Glutamatergic neuron (in vitro differentiated cells): ENCODE data around the gene ZSWIM1. TPM values are rescaled to one million over a fixed set of nuclear protein-coding genes. Genes with fewer than 3 reads are reported as not detected.
A peak's percentile ranks its signal among the peaks of the same experiment; 100 is the strongest.

ENCODE experiments used
- DNase-seq: peaks from one replicate; pipeline ENCODE4 v3.0.0; 2022
- H3K27ac Mint-ChIP-seq: one replicate; pipeline ENCODE4 v1.8.0; 2020; ENCODE audit warnings: mild to moderate bottlenecking, mixed read lengths, inconsistent platforms; ENCODE audit not compliant: unreplicated experiment
- H3K27me3 Mint-ChIP-seq: one replicate; pipeline ENCODE4 v1.8.0; 2020; ENCODE audit warnings: mild to moderate bottlenecking, moderate library complexity, mixed read lengths, inconsistent platforms; ENCODE audit not compliant: unreplicated experiment
- H3K36me3 Mint-ChIP-seq: one replicate; pipeline ENCODE4 v1.8.0; 2020; ENCODE audit warnings: mild to moderate bottlenecking, mixed read lengths, inconsistent platforms; ENCODE audit not compliant: unreplicated experiment
- H3K4me1 Mint-ChIP-seq: one replicate; pipeline ENCODE4 v1.8.0; 2020; ENCODE audit warnings: mild to moderate bottlenecking, low read depth, mixed read lengths, inconsistent platforms; ENCODE audit not compliant: unreplicated experiment
- H3K4me3 Mint-ChIP-seq: one replicate; pipeline ENCODE4 v1.8.0; 2020; ENCODE audit warnings: mild to moderate bottlenecking, mixed read lengths, inconsistent platforms; ENCODE audit not compliant: unreplicated experiment
- H3K9me3 Mint-ChIP-seq: one replicate; pipeline ENCODE4 v1.8.0; 2020; ENCODE audit warnings: mild to moderate bottlenecking, moderate library complexity, mixed read lengths, inconsistent platforms; ENCODE audit not compliant: unreplicated experiment
- total RNA-seq: library from RNA; stranded (reverse); fragmentation: NEBNext Ultra II Directional; extraction: Animal tissue kit (Norgen Biotek cat#: 25700); gene quantifications from one replicate; pipeline ENCODE4 v1.2.1, GENCODE V29; 2021; ENCODE audit not compliant: unreplicated experiment
- TF ChIP-seq, protein P1 (sequence below): fragments of 200-600 bp; sonication (generic); IDR thresholded peaks from one replicate; pipeline ENCODE4 v1.5.0; 2021; ENCODE audit not compliant: partially characterized antibody, unreplicated experiment

ZSWIM1 gene
- total RNA-seq, 1 donor from 2014 or later = 10.2 TPM

DNA sequence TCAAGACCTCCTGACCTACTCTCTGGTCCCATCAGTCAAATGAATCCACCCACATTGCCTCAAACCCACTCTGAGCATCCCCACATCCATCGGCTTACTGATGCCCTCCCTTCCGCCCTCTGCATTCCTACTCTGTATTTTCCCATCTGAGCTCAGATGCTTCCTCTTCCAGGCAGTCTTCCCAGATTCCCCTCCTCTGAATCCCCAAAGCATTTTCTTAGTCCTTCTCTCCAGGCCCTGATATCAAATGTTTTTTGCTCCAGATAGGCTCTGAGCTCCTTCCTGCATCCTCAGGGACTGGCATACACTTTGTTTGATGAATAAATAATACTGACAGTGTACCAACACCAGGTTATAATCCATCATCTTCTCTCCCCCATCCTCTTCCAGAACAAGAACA, 27.1 kb downstream of the ZSWIM1 start:
- no peaks in the 10 kb centered on the region for H3K36me3 Mint-ChIP-seq
- H3K27ac Mint-ChIP-seq = no peak overlapping the region
- TF ChIP-seq, protein P1, sequence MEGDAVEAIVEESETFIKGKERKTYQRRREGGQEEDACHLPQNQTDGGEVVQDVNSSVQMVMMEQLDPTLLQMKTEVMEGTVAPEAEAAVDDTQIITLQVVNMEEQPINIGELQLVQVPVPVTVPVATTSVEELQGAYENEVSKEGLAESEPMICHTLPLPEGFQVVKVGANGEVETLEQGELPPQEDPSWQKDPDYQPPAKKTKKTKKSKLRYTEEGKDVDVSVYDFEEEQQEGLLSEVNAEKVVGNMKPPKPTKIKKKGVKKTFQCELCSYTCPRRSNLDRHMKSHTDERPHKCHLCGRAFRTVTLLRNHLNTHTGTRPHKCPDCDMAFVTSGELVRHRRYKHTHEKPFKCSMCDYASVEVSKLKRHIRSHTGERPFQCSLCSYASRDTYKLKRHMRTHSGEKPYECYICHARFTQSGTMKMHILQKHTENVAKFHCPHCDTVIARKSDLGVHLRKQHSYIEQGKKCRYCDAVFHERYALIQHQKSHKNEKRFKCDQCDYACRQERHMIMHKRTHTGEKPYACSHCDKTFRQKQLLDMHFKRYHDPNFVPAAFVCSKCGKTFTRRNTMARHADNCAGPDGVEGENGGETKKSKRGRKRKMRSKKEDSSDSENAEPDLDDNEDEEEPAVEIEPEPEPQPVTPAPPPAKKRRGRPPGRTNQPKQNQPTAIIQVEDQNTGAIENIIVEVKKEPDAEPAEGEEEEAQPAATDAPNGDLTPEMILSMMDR = no peak
- no peak overlapping the region for H3K4me3 Mint-ChIP-seq
- H3K9me3 Mint-ChIP-seq = peaks cover 3% of the 10 kb centered on the region
- DNase-seq = no peak
- H3K4me1 Mint-ChIP-seq = peaks cover 3% of the 10 kb centered on the region
- peaks cover 4% of the 10 kb centered on the region for H3K27me3 Mint-ChIP-seq

DNA sequence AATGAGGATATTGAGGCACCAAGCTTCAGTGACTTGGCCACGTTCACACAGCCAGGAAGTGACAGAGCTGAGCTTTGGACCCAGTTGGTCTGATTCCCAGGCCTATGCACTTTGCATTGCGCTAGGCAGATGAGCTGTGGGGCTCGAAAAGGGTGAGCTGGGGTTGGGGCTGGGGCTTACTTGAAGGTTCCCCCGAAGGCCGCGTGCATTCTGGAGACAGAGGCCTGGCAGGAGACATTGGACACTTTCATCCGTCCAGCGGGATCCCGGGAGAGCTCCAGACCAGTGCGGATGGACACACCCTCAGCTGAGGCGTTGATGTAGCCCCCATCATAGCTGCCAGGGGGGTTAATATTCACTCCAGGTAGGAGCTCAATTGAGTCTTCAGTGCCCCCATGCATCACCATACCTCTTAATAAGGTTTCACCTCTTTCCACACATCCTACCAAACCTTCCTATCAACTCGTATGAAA, 28.3 kb downstream of the ZSWIM1 start:
- no peak overlapping the region for H3K4me3 Mint-ChIP-seq
- TF ChIP-seq, protein P1 = no peak
- peaks cover 4% of the 10 kb centered on the region for H3K27me3 Mint-ChIP-seq
- no peaks in the 10 kb centered on the region for H3K36me3 Mint-ChIP-seq
- no peak for DNase-seq
- H3K4me1 Mint-ChIP-seq = peaks cover 3% of the 10 kb centered on the region
- no peak overlapping the region for H3K27ac Mint-ChIP-seq
- H3K9me3 Mint-ChIP-seq = peaks cover 3% of the 10 kb centered on the region

DNA sequence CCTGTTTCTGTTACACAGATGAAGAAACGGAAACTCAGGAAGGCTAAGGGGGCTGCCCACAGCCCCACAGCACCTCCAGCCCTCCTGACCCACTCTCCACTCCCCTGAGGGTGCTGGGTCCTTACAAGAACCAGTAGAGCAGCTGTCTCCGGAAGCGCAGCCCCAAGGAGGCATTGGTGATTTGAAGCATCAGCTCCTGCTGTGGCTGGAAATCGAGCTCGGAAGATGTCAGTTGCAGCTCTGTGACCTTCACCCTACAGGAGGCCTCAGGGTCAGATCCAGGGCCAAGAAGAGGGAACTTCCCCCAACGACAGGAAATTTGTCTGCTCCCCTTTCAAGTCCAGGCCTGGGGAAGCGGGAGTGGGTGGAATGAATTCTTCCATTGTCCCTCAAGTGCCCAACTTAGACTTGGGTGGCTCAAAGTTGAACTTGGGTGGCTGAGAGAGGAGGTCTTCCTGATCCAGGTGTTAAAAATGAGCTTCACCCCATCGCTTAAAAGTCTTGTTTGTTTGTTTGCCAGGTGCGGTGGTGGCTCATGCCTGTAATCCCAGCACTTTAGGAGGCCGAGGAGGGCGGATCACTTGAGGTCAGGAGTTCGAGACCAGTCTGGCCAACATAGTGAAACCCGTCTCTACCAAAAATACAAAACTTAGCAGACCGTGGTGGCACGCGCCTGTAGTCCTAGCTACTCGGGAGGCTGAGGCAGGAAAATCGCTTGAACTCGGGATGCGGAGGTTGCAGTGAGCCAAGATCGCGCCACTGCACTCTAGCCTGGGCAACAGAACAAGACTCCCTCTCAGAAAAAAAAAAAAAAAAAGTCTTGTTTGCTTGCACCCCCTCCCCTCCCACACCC, 29.0 kb downstream of the ZSWIM1 start:
- Mint-ChIP-seq H3K4me1 (peaks cover 3% of the 10 kb centered on the region), H3K27me3 (peaks cover 4% of the 10 kb centered on the region), H3K4me3 (peak overlapping the region; percentile 83), H3K36me3 (no peaks in the 10 kb centered on the region), H3K9me3 (peaks cover 2% of the 10 kb centered on the region), H3K27ac (peak overlapping the region; percentile 91)
- TF ChIP-seq, protein P1 = no peak
- DNase-seq = no peak

DNA sequence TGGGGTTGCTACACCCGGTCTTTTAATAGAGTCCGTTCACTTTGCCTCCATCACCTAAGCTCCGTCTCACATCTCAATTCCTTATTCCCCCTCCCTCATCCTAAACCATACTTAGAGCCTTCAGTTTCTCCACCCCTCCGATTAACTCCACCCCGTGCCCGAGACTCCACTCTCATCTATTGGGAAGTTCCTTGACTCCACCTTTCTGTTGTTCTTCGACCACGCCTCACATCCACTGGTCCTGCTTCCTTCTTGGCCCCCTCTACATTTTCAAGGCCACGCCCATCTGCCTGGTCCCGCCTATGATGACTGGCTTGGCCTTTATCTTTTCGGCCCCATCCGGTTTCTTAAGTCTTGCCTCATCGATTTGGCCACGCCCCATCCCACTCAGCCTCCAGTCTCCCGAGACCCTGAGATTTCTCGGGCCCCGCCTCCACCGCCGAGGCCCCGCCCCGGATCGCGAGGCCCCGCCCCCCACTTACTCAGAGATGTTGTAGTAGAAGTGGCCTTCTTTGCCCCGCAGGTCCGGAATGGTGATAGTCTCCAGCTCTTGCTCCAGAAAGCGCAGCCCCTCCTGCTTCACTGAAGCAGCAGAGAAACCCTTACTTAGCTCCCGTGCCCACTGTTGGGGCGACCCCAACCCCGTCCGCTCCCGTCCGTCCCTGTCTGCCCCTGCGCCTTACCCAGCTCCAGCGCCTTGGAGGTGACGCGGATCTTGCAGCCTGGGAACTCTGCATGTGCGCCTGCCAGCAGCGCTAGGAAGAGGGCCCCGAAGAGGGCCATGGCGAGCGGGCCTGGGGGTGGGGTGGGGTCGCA, 29.9 kb downstream of the ZSWIM1 start:
- DNase-seq = peak; percentile 95
- H3K4me3 Mint-ChIP-seq = peak overlapping the region; percentile 83
- H3K27ac Mint-ChIP-seq = peak overlapping the region; percentile 91
- TF ChIP-seq, protein P1 = no peak
- peaks cover 3% of the 10 kb centered on the region for H3K4me1 Mint-ChIP-seq
- peaks cover 4% of the 10 kb centered on the region for H3K27me3 Mint-ChIP-seq
- peaks cover 1% of the 10 kb centered on the region for H3K9me3 Mint-ChIP-seq
- H3K36me3 Mint-ChIP-seq = no peaks in the 10 kb centered on the region
